SU-DHL-6 (cell line): ENCODE data around the gene MAP3K4.

Experiments used
- H2AFZ ChIP-seq: fragments of 200-600 bp; sonication (generic); 2 replicates; pipeline ENCODE4 v1.6.1; 2014; ENCODE audit warnings: low read depth, mild to moderate bottlenecking, moderate library complexity, mixed read lengths, antibody characterized with exemption, low read length; ENCODE audit not compliant: severe bottlenecking
- H3F3A ChIP-seq: fragments of 200-600 bp; shearing (Covaris generic); 2 replicates; pipeline ENCODE4 v1.6.0; 2016; ENCODE audit warnings: antibody characterized with exemption, mild to moderate bottlenecking; ENCODE audit not compliant: insufficient read depth
- H3K27ac ChIP-seq: fragments of 200-600 bp; sonication (generic); 2 replicates; pipeline ENCODE4 v1.5.1; 2016; ENCODE audit warnings: low read depth, mild to moderate bottlenecking, low read length, moderate library complexity, mixed read lengths
- H3K27me3 ChIP-seq: fragments of 200-600 bp; sonication (generic), shearing (Covaris generic); 2 replicates; pipeline ENCODE4 v1.6.0; 2014; ENCODE audit warnings: mild to moderate bottlenecking, low read length
- H3K36me3 ChIP-seq: fragments of 200-600 bp; sonication (generic); 2 replicates; pipeline ENCODE4 v1.6.1; 2014; ENCODE audit warnings: mild to moderate bottlenecking, low read length, mixed read lengths
- H3K4me2 ChIP-seq: fragments of 300-600, 200-600 bp; shearing (Covaris generic), sonication (generic); 2 replicates; pipeline ENCODE4 v1.6.0; 2014; ENCODE audit warnings: low read length, low read depth, mild to moderate bottlenecking; ENCODE audit not compliant: poor library complexity, severe bottlenecking
- H3K4me3 ChIP-seq: fragments of 200-600 bp; sonication (generic); 2 replicates; pipeline ENCODE4 v1.5.1; 2014; ENCODE audit warnings: antibody characterized with exemption, low read length, mild to moderate bottlenecking, mixed read lengths; ENCODE audit not compliant: insufficient read depth, poor library complexity, severe bottlenecking
- H3K79me2 ChIP-seq: fragments of 200-600 bp; sonication (generic); 2 replicates; pipeline ENCODE4 v1.6.1; 2014; ENCODE audit warnings: mild to moderate bottlenecking, low read length, moderate library complexity; ENCODE audit not compliant: insufficient read depth
- H3K9ac ChIP-seq: fragments of 200-600 bp; sonication (generic); 2 replicates; pipeline ENCODE4 v1.7.0; 2014; ENCODE audit warnings: mild to moderate bottlenecking, low read length
- H3K9me2 ChIP-seq: fragments of 200-600 bp; sonication (generic); replicated peaks from 2 replicates; pipeline ENCODE4 v1.6.1; 2014; ENCODE audit warnings: low read length; ENCODE audit not compliant: insufficient read depth
- H3K9me3 ChIP-seq: fragments of 200-600 bp; sonication (generic); 2 replicates; pipeline ENCODE4 v1.6.1; 2014; ENCODE audit warnings: low read length, mixed read lengths; ENCODE audit not compliant: insufficient read depth
- H4K20me1 ChIP-seq: fragments of 200-600 bp; sonication (generic); 2 replicates; pipeline ENCODE4 v1.6.1; 2014; ENCODE audit warnings: low read depth, mild to moderate bottlenecking, antibody characterized with exemption, low read length, moderate library complexity, mixed read lengths
- EZH2phosphoT487 ChIP-seq: fragments of 200-600 bp; sonication (generic), shearing (Covaris generic); conservative IDR thresholded peaks from 2 replicates; pipeline ENCODE4 v1.6.1; 2018; ENCODE audit warnings: mild to moderate bottlenecking, antibody characterized with exemption, low read length, moderate library complexity, mixed read lengths
- TF ChIP-seq, protein P1 (sequence below): fragments of 200-600 bp; sonication (generic); IDR thresholded peaks from one replicate; pipeline ENCODE4 v1.5.1; 2017; ENCODE audit warnings: antibody characterized with exemption, mild to moderate bottlenecking, low read length, moderate library complexity; ENCODE audit not compliant: insufficient read depth, poor library complexity, severe bottlenecking

The MAP3K4 gene

GRCh38 chr6:161108916-161109315 lies 117.3 kb downstream of the MAP3K4 start:
- Histone ChIP-seq H3K9me3 (no peaks in the 10 kb centered on the region), H3K79me2 (no peaks in the 10 kb centered on the region), H3K27ac (no peak overlapping the region), H2AFZ (no peak overlapping the region), H4K20me1 (no peaks in the 10 kb centered on the region), H3F3A (no peaks in the 10 kb centered on the region), H3K4me3 (no peak overlapping the region), H3K4me2 (no peak overlapping the region), H3K9me2 (no peaks in the 10 kb centered on the region), H3K27me3 (no peaks in the 10 kb centered on the region), H3K36me3 (peaks cover 8% of the 10 kb centered on the region), H3K9ac (no peak overlapping the region)
- TF ChIP-seq EZH2phosphoT487 = no peak
- TF ChIP-seq, protein P1, sequence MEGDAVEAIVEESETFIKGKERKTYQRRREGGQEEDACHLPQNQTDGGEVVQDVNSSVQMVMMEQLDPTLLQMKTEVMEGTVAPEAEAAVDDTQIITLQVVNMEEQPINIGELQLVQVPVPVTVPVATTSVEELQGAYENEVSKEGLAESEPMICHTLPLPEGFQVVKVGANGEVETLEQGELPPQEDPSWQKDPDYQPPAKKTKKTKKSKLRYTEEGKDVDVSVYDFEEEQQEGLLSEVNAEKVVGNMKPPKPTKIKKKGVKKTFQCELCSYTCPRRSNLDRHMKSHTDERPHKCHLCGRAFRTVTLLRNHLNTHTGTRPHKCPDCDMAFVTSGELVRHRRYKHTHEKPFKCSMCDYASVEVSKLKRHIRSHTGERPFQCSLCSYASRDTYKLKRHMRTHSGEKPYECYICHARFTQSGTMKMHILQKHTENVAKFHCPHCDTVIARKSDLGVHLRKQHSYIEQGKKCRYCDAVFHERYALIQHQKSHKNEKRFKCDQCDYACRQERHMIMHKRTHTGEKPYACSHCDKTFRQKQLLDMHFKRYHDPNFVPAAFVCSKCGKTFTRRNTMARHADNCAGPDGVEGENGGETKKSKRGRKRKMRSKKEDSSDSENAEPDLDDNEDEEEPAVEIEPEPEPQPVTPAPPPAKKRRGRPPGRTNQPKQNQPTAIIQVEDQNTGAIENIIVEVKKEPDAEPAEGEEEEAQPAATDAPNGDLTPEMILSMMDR = no peak

DNA sequence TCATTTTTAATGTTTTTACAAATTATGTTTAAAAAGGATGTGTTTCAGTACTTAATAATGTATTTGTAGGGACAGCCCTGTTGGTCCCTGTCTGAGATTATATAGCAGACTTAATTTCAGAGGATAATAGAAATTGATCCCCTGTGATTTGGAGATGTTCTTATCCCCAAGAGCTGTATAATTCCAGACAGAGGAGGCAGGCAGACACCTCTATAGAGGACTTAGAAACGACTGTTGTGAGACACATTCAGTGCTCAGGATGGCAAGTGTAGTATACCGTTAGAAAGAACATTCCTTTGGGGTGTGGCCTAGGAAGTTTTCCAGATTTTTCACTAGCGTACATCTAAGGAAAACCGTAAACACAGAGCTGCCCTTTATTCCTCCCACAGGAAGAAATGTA lies 117.8 kb downstream of the MAP3K4 start:
- Histone ChIP-seq H3K27ac (no peak overlapping the region), H3K4me3 (no peak overlapping the region), H4K20me1 (no peaks in the 10 kb centered on the region), H3K4me2 (no peak overlapping the region), H3K9ac (no peak overlapping the region), H2AFZ (no peak overlapping the region), H3K36me3 (peaks cover 9% of the 10 kb centered on the region), H3K79me2 (no peaks in the 10 kb centered on the region), H3K9me3 (no peaks in the 10 kb centered on the region), H3F3A (no peaks in the 10 kb centered on the region), H3K9me2 (no peaks in the 10 kb centered on the region), H3K27me3 (no peaks in the 10 kb centered on the region)
- no peak for TF ChIP-seq EZH2phosphoT487

- Histone ChIP-seq H3K4me2 (no peak overlapping the region), H3K27ac (no peak overlapping the region), H3K36me3 (peaks cover 15% of the 10 kb centered on the region), H3F3A (no peaks in the 10 kb centered on the region), H3K79me2 (no peaks in the 10 kb centered on the region), H4K20me1 (no peaks in the 10 kb centered on the region), H2AFZ (no peak overlapping the region), H3K4me3 (no peak overlapping the region), H3K27me3 (no peaks in the 10 kb centered on the region), H3K9ac (no peak overlapping the region), H3K9me2 (no peaks in the 10 kb centered on the region), H3K9me3 (no peaks in the 10 kb centered on the region)
- TF ChIP-seq, protein P1 = no peak
- no peak for TF ChIP-seq EZH2phosphoT487
These were observed 118.6 kb downstream of the MAP3K4 start for GRCh38 chr6:161110028-161110779.

- no peaks in the 10 kb centered on the region for H3K9me3 ChIP-seq
These were observed 119.7 kb downstream of the MAP3K4 start for GRCh38 chr6:161111261-161111660.

More at GRCh38 chr6:161111261-161111660, 119.7 kb downstream of the MAP3K4 start:
- no peaks in the 10 kb centered on the region for H3K9me2 ChIP-seq
- no peaks in the 10 kb centered on the region for H3K79me2 ChIP-seq
- H3F3A ChIP-seq = no peaks in the 10 kb centered on the region
- H3K27me3 ChIP-seq = no peaks in the 10 kb centered on the region
- H2AFZ ChIP-seq = no peak overlapping the region
- no peak overlapping the region for H3K4me2 ChIP-seq
- no peak overlapping the region for H3K27ac ChIP-seq
- peaks cover 15% of the 10 kb centered on the region for H3K36me3 ChIP-seq
- TF ChIP-seq EZH2phosphoT487 = no peak
- TF ChIP-seq, protein P1 = no peak
- H4K20me1 ChIP-seq = no peaks in the 10 kb centered on the region
- no peak overlapping the region for H3K9ac ChIP-seq
- H3K4me3 ChIP-seq = no peak overlapping the region
